Aorta (tissue), 5 donors: Measurements from ENCODE around the gene RAD54L. TPM values are rescaled to one million over a fixed set of nuclear protein-coding genes. Genes with fewer than 3 reads are reported as not detected.

ENCODE experiments used
- ATAC-seq: fragments of 200-7000 bp; cut with Tn5 transposase; one replicate; pipeline ENCODE4 v1.9.1; 2022; ENCODE audit warnings: moderate library complexity; ENCODE audit not compliant: low FRiP score
- DNase-seq, 2 donors: peaks; one replicate each; pipeline ENCODE4 v3.0.0-alpha.2; 2020
- H3K27ac ChIP-seq, 2 donors: one replicate each; pipeline ENCODE4 v1.5.1; 2013; ENCODE audit warnings: low read length in 2 of 2, mild to moderate bottlenecking in 2 of 2, moderate library complexity in 2 of 2, control low read depth in 1 of 2, inconsistent platforms in 1 of 2, low read depth in 1 of 2
- H3K27me3 ChIP-seq, 2 donors: one replicate each; pipeline ENCODE4 v1.6.1; 2013; ENCODE audit warnings: control low read depth in 1 of 2, low read length in 1 of 2, mild to moderate bottlenecking in 1 of 2, moderate library complexity in 1 of 2; ENCODE audit not compliant: insufficient read depth in 2 of 2, control insufficient read depth in 1 of 2
- H3K36me3 ChIP-seq, 2 donors: one replicate each; pipeline ENCODE4 v1.6.1; 2013; ENCODE audit warnings: control low read depth in 1 of 2, low read length in 1 of 2, mild to moderate bottlenecking in 1 of 2; ENCODE audit not compliant: insufficient read depth in 2 of 2, control insufficient read depth in 1 of 2
- H3K4me1 ChIP-seq, 2 donors: one replicate each; pipeline ENCODE4 v1.6.1; 2013; ENCODE audit warnings: low read length in 2 of 2, control low read depth in 1 of 2, mild to moderate bottlenecking in 1 of 2, moderate library complexity in 1 of 2; ENCODE audit not compliant: insufficient read depth in 2 of 2, control insufficient read depth in 1 of 2
- H3K4me3 ChIP-seq, 2 donors: one replicate each; pipeline ENCODE4 v1.5.1; 2013; ENCODE audit warnings: low read length in 2 of 2, control low read depth in 1 of 2, mild to moderate bottlenecking in 1 of 2
- H3K9me3 ChIP-seq: one replicate; pipeline ENCODE4 v1.6.1; 2013; ENCODE audit warnings: mild to moderate bottlenecking, low read length; ENCODE audit not compliant: control insufficient read depth
- WGBS, 2 donors: extraction: QIAGEN DNeasy Blood & Tissue Kit; methylation state at CpG; one replicate each; pipeline ENCODE4 v1.1.7; 2013; 5-methylcytosine and 5-hydroxymethylcytosine counted together
- intact Hi-C, 2 donors: fragments of 100-400 bp; cut with DNase I; formaldehyde crosslinking; loops; one replicate each; pipeline versions ENCODE4 v1.14.2 to v1.15.0; 2022
- polyA plus RNA-seq, 2 donors: library from polyadenylated mRNA; stranded (reverse); fragments of 200-250 nt; gene quantifications; one replicate each; pipeline ENCODE4 v1.2.3, GENCODE V29; 2013
- total RNA-seq, 2 donors: library from RNA; stranded (reverse); fragmentation: NEBNext Ultra II Directional; extraction: Animal tissue kit (Norgen Biotek cat#: 25700); gene quantifications; one replicate each; pipeline ENCODE4 v1.2.1, GENCODE V29; 2021
- donor health status: healthy with polysubstance abuse.
- donor health status: Bipolar disorder and iron deficiency.
- donor health status: DM: no; HTN: no; CAD: no.
- donor health status: DM: no; HTN: no; CAD: no.
- donor health status: DM: yes; HTN: yes; CAD: no.

The RAD54L gene
- total and polyA plus RNA-seq, 4 donors = 1.6 to 4.2 (median 2.3) TPM; not detected in 1

GRCh38 chr1:46301808-46302640, 54.5 kb downstream of the RAD54L start:
- DNase-seq (peak; percentile 75 to 85), ATAC-seq (peak; percentile 55)
- intact Hi-C loops = loop anchor here (2.0 to 5.0 kb wide), 3 partner anchors 45 to 55 kb away; partner anchors contain the start of gene RAD54L (in 1 of the 2)
- Histone ChIP-seq H3K9me3 (no peaks in the 10 kb centered on the region), H3K36me3 (peaks cover 2% of the 10 kb centered on the region in 2 donors), H3K4me1 (no peaks in the 10 kb centered on the region), H3K27me3 (no peaks in the 10 kb centered on the region), H3K27ac (peak overlapping the region; percentile 87 to 93), H3K4me3 (peak overlapping the region; percentile 75 to 83)
- WGBS, 2 donors = 1% methylated on average over 65 to 79 of the region's 79 CpGs

- Histone ChIP-seq H3K27me3 (no peaks in the 10 kb centered on the region), H3K9me3 (no peaks in the 10 kb centered on the region), H3K27ac (peak overlapping the region; percentile 87 to 93), H3K4me1 (no peaks in the 10 kb centered on the region), H3K36me3 (peaks cover under 1 to 2% of the 10 kb centered on the region in 2 donors), H3K4me3 (peak overlapping the region; percentile 75 to 83)
- WGBS, 2 donors = 1 to 2% methylated on average over 32 of the region's 32 CpGs
- ATAC-seq = peak; percentile 54
- intact Hi-C loops = loop anchor here (1.0 to 5.0 kb wide), 3 partner anchors 38 to 55 kb away; partner anchors contain the start of genes NSUN4 (in 1 of the 2) and RAD54L (in 1 of the 2)
- peak; percentile 61 to 82 for DNase-seq
Measured at GRCh38 chr1:46302641-46303037, 55.1 kb downstream of the RAD54L start.

DNA sequence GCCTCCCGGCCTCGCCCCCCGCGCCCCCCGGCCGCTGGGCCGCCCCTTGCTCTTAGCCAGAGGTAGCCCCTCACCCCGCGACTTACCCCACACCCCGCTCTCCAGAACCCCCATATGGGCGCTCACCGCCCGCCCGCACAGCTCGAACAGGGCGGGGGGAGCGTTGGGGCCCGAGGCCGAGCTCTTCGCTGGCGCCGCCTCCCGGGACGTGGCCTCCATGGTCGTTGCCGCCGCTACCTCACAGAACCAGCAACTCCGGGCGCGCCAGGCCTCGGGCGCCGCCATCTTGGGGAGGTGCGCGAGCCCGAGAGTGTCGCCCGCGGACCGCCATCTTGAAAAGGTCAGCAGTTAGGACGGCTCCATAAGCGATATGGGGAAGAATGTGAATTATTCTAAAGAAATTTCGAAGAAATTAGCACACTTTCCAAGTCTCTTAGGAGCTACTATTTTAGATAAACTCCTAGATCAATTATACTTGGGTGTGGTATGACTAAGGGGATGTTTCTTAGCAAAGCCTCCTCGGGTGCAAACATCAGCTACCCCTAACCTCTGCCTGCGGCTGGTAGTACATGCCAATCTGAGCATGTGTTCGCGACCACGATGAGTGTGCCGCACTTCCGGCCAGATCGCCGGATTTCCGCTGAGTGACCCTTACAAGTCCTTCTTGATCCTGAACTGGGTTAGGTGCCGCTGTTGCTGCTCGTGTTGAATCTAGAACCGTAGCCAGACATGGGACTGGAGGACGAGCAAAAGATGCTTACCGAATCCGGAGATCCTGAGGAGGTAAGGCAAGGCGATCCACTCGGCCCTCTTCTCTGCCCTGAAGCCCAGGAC, 55.7 kb downstream of the RAD54L start, which contains the start of the genes LRRC41 and UQCRH:
Gene LRRC41 (minus strand): TSS at position 579 of the 834 bp plus-strand sequence. CDS start 294 bp downstream, at position 285.
Gene UQCRH (plus strand): TSS at position 661 of the 834 bp plus-strand sequence. CDS start 69 bp downstream, at position 730.
- WGBS, 2 donors = 0% methylated on average over 60 to 61 of the region's 61 CpGs
- peak within 1 kb of the TSS; percentile 87 to 93 for H3K27ac ChIP-seq

DNA sequence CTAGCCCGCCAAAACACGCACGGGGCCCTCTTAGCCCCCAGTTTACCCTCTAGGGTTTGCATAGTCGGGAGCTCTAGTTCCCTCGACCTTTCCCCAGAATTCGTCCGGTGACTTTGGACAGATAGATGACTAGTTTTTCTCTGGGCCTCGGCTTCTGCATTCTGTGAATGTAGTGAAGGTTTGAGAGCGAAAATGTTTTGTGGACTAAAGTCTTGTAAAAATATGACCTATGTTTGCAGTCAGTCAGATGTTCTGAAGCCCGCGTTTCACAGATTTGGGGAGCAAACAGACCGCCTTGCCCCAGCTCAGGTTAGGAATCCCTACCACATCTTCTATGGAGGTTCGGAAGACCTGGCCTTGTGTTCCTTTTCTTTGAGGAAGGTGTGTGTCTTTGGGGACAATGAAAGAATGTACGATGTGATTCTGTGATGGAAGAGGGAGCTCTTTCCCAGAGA, 56.3 kb downstream of the RAD54L start:
- Histone ChIP-seq H3K4me3 (peak overlapping the region; percentile 75 to 86), H3K27ac (peak overlapping the region in 1 of 2 donors; percentile 75), H3K9me3 (no peaks in the 10 kb centered on the region), H3K36me3 (no peaks in the 10 kb centered on the region), H3K27me3 (no peaks in the 10 kb centered on the region), H3K4me1 (no peaks in the 10 kb centered on the region)
- ATAC-seq = peak; percentile 8
- intact Hi-C loops = loop anchor here (1.0 to 5.0 kb wide), 3 partner anchors 36 to 57 kb away; partner anchors contain the start of genes NSUN4 (in 1 of the 2) and RAD54L (in 1 of the 2)
- 0% methylated on average over 14 of the region's 14 CpGs for WGBS, 2 donors
- DNase-seq = no peak

More for the DNA sequence above, 55.7 kb downstream of the RAD54L start, which contains the start of the genes LRRC41 and UQCRH:
- Histone ChIP-seq H3K36me3 (no peaks in the 10 kb centered on the region), H3K4me1 (no peaks in the 10 kb centered on the region), H3K4me3 (peak within 1 kb of the TSS; percentile 83 to 86), H3K27me3 (no peaks in the 10 kb centered on the region), H3K9me3 (no peaks in the 10 kb centered on the region)
- peak; percentile 96 for ATAC-seq
- intact Hi-C loops = loop anchor here (1.0 to 5.0 kb wide), 3 partner anchors 37 to 56 kb away; partner anchors contain the start of genes NSUN4 (in 1 of the 2) and RAD54L (in 1 of the 2)
- DNase-seq = peak; percentile 96 to 98

GRCh38 chr1:46306159-46306530, 58.6 kb downstream of the RAD54L start:
- no peak overlapping the region for H3K4me3 ChIP-seq
- H3K4me1 ChIP-seq = no peaks in the 10 kb centered on the region
- no peaks in the 10 kb centered on the region for H3K9me3 ChIP-seq
- no peak overlapping the region for H3K27ac ChIP-seq
- no peak for DNase-seq
- intact Hi-C loops = no loop called here
- 91 to 93% methylated on average over 8 of the region's 8 CpGs for WGBS, 2 donors
- no peak for ATAC-seq
- H3K36me3 ChIP-seq = peaks cover 4% of the 10 kb centered on the region in 2 donors
- H3K27me3 ChIP-seq = no peaks in the 10 kb centered on the region

DNA sequence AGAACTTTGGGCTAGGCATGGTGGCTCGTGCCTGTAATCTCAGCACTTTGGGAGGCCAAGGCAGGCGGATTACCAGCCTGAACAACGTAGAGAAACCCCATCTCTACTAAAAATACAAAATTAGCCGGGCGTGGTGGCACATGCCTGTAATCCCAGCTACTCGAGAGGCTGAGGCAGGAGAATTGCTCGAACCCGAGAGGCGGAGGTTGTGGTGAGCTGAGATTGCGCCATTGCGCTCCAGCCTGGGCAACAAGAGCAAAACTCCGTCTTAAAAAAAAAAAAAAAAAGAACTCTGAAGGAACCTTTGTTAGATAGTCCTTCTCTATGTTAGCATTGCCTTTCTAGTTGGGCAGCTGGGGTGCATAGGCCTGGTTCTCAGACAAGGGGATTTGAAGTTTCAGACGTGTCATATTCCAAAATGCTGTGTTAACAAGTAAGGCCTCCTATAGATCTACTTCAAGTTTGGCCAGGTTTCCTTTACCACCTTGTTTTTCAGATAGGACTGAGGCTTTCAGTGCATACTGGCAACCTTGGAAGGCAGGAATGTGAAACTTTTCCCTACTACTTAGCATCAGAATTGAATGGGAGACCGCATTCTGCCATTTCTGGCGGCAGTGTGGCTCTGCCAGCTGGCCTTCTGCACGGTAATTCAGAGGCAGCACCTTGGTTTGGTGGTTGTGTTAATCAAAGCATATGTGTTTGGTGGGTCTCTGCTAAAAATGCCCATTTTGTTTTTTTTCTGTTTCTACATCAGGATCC, 62.0 kb downstream of the RAD54L start:
- no peak overlapping the region for H3K4me3 ChIP-seq
- ATAC-seq (no peak), DNase-seq (no peak)
- no peak overlapping the region for H3K27ac ChIP-seq
- H3K36me3 ChIP-seq = peaks cover 4 to 6% of the 10 kb centered on the region in 2 donors
- no peaks in the 10 kb centered on the region for H3K27me3 ChIP-seq
- intact Hi-C loops = no loop called here
- no peaks in the 10 kb centered on the region for H3K4me1 ChIP-seq
- no peaks in the 10 kb centered on the region for H3K9me3 ChIP-seq
- WGBS, 2 donors = 90 to 92% methylated on average over 16 of the region's 16 CpGs

- WGBS, 2 donors = 97 to 99% methylated on average over 4 of the region's 4 CpGs
- ATAC-seq (no peak), DNase-seq (no peak)
- Histone ChIP-seq H3K9me3 (no peaks in the 10 kb centered on the region), H3K27ac (no peak overlapping the region), H3K4me1 (no peaks in the 10 kb centered on the region), H3K27me3 (no peaks in the 10 kb centered on the region), H3K36me3 (peaks cover 4 to 6% of the 10 kb centered on the region in 2 donors), H3K4me3 (no peak overlapping the region)
- intact Hi-C loops = no loop called here
Measured at GRCh38 chr1:46310321-46310720, 62.8 kb downstream of the RAD54L start.
